MM.1S (cell line): ENCODE measurements around the gene PTPN2.

ENCODE experiments used
- DNase-seq: peaks from one replicate; pipeline ENCODE4 v3.0.0-alpha.2; 2015
- H2AFZ ChIP-seq: fragments of 300-600 bp; sonication (generic); 2 replicates; pipeline ENCODE4 v1.6.0; 2016; ENCODE audit warnings: antibody characterized with exemption, low read length
- H3F3A ChIP-seq: fragments of 300-600 bp; sonication (generic); 2 replicates; pipeline ENCODE4 v1.6.1; 2016; ENCODE audit warnings: mild to moderate bottlenecking, antibody characterized with exemption, low read length, moderate library complexity, mixed read lengths; ENCODE audit not compliant: insufficient read depth
- H3K27ac ChIP-seq: fragments of 300-600 bp; sonication (generic); 2 replicates; pipeline ENCODE4 v1.5.1; 2016; ENCODE audit warnings: mild to moderate bottlenecking, low read length
- H3K27me3 ChIP-seq: fragments of 300-600 bp; sonication (generic); replicated peaks from 2 replicates; pipeline ENCODE4 v1.6.0; 2016; ENCODE audit warnings: low read length; ENCODE audit not compliant: insufficient read depth
- H3K36me3 ChIP-seq: fragments of 300-600 bp; sonication (generic); replicated peaks from 2 replicates; pipeline ENCODE4 v1.6.1; 2016; ENCODE audit warnings: mild to moderate bottlenecking, low read length, mixed read lengths; ENCODE audit not compliant: insufficient read depth
- H3K4me1 ChIP-seq: fragments of 300-600 bp; sonication (generic); 2 replicates; pipeline ENCODE4 v1.6.1; 2016; ENCODE audit warnings: low read length, mixed read lengths
- H3K4me2 ChIP-seq: fragments of 300-600 bp; sonication (generic); 2 replicates; pipeline ENCODE4 v1.6.0; 2016; ENCODE audit warnings: low read depth, low read length
- H3K4me3 ChIP-seq: fragments of 300-600 bp; sonication (generic); 2 replicates; pipeline ENCODE4 v1.5.1; 2016; ENCODE audit warnings: low read length, mixed read lengths
- H3K79me2 ChIP-seq: fragments of 300-600 bp; sonication (generic); 2 replicates; pipeline ENCODE4 v1.6.1; 2016; ENCODE audit warnings: mixed run types, low read length, mixed read lengths
- H3K9ac ChIP-seq: fragments of 300-600 bp; sonication (generic); 2 replicates; pipeline ENCODE4 v1.6.1; 2016; ENCODE audit warnings: low read length, mixed read lengths
- H3K9me2 ChIP-seq: fragments of 300-600 bp; sonication (generic); replicated peaks from 2 replicates; pipeline ENCODE4 v1.6.1; 2016; ENCODE audit warnings: mild to moderate bottlenecking, low read length, mixed read lengths; ENCODE audit not compliant: insufficient read depth
- H3K9me3 ChIP-seq: fragments of 300-600 bp; sonication (generic); replicated peaks from 2 replicates; pipeline ENCODE4 v1.6.1; 2016; ENCODE audit warnings: mild to moderate bottlenecking, low read length, mixed read lengths; ENCODE audit not compliant: insufficient read depth
- H4K20me1 ChIP-seq: fragments of 300-600 bp; sonication (generic); 2 replicates; pipeline ENCODE4 v1.6.1; 2016; ENCODE audit warnings: mild to moderate bottlenecking, low read length, moderate library complexity, mixed read lengths; ENCODE audit not compliant: insufficient read depth
- EZH2 ChIP-seq: fragments of 300-600 bp; sonication (generic); optimal IDR thresholded peaks from 2 replicates; pipeline ENCODE3; 2017; ENCODE audit warnings: low read depth, mild to moderate bottlenecking, antibody characterized with exemption, low read length, mixed read lengths
- EZH2phosphoT487 ChIP-seq: fragments of 300-600 bp; sonication (generic); IDR thresholded peaks from 2 replicates; pipeline ENCODE4 v1.6.1; 2018; ENCODE audit warnings: antibody characterized with exemption, low read length
- TF ChIP-seq, protein P1 (sequence below): fragments of 300-600 bp; sonication (generic); IDR thresholded peaks from 2 replicates; pipeline ENCODE4 v1.5.1; 2016; ENCODE audit warnings: antibody characterized with exemption, low read length, mixed read lengths

PTPN2 gene

GRCh38 chr18:12782521-12782920 lies 101.5 kb downstream of the PTPN2 start:
- Histone ChIP-seq H3K79me2 (no peaks in the 10 kb centered on the region), H3K4me3 (no peak overlapping the region), H4K20me1 (no peaks in the 10 kb centered on the region), H3F3A (no peaks in the 10 kb centered on the region), H3K4me2 (no peak overlapping the region), H3K9me2 (no peaks in the 10 kb centered on the region), H3K9me3 (no peaks in the 10 kb centered on the region), H2AFZ (no peak overlapping the region), H3K9ac (no peak overlapping the region), H3K36me3 (no peaks in the 10 kb centered on the region), H3K27me3 (no peaks in the 10 kb centered on the region), H3K27ac (no peak overlapping the region), H3K4me1 (no peaks in the 10 kb centered on the region)
- TF ChIP-seq, protein P1, sequence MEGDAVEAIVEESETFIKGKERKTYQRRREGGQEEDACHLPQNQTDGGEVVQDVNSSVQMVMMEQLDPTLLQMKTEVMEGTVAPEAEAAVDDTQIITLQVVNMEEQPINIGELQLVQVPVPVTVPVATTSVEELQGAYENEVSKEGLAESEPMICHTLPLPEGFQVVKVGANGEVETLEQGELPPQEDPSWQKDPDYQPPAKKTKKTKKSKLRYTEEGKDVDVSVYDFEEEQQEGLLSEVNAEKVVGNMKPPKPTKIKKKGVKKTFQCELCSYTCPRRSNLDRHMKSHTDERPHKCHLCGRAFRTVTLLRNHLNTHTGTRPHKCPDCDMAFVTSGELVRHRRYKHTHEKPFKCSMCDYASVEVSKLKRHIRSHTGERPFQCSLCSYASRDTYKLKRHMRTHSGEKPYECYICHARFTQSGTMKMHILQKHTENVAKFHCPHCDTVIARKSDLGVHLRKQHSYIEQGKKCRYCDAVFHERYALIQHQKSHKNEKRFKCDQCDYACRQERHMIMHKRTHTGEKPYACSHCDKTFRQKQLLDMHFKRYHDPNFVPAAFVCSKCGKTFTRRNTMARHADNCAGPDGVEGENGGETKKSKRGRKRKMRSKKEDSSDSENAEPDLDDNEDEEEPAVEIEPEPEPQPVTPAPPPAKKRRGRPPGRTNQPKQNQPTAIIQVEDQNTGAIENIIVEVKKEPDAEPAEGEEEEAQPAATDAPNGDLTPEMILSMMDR: no peak
- TF ChIP-seq EZH2 (no peak), EZH2phosphoT487 (no peak)
- no peak for DNase-seq

DNA sequence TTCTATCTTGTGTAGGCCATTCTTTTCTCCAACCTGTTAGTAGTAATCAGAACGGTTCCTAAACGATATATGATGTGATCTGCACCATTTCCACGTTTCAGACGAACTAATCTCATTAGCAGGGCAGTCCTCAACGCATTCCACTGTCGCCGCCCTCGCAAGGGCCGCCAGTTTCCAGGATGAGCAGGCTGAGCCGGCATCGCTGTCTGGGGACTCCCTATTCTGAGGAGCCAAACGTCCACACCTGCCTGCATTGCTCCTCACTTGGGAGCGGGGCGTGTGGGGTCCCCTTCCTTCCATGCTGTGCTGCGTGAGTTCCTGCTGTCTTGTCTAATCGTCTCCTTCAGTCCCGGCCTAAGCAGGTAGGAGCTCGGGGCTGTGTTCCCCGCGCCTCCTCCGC lies 104.6 kb downstream of the PTPN2 start:
- DNase-seq: no peak
- Histone ChIP-seq H3K79me2 (no peaks in the 10 kb centered on the region), H3K4me2 (no peak overlapping the region), H3F3A (no peaks in the 10 kb centered on the region), H3K36me3 (no peaks in the 10 kb centered on the region), H3K9ac (no peak overlapping the region), H3K4me1 (no peaks in the 10 kb centered on the region), H3K27ac (no peak overlapping the region), H3K4me3 (no peak overlapping the region), H3K9me3 (no peaks in the 10 kb centered on the region), H2AFZ (no peak overlapping the region), H4K20me1 (no peaks in the 10 kb centered on the region), H3K9me2 (no peaks in the 10 kb centered on the region), H3K27me3 (no peaks in the 10 kb centered on the region)
- no peak for TF ChIP-seq EZH2phosphoT487
- TF ChIP-seq EZH2: no peak
- TF ChIP-seq, protein P1: no peak

GRCh38 chr18:12779043-12779442 lies 105.0 kb downstream of the PTPN2 start:
- no peaks in the 10 kb centered on the region for H3K4me1 ChIP-seq
- no peak overlapping the region for H3K9ac ChIP-seq
- no peak overlapping the region for H3K27ac ChIP-seq
- H3K9me3 ChIP-seq: no peaks in the 10 kb centered on the region
- TF ChIP-seq EZH2phosphoT487 (no peak), EZH2 (no peak)
- TF ChIP-seq, protein P1: no peak
- H3K9me2 ChIP-seq: no peaks in the 10 kb centered on the region
- no peaks in the 10 kb centered on the region for H3K27me3 ChIP-seq
- DNase-seq: no peak
- no peaks in the 10 kb centered on the region for H3F3A ChIP-seq
- no peak overlapping the region for H2AFZ ChIP-seq
- no peaks in the 10 kb centered on the region for H3K79me2 ChIP-seq
- no peaks in the 10 kb centered on the region for H3K36me3 ChIP-seq
- H3K4me3 ChIP-seq: no peak overlapping the region
- H3K4me2 ChIP-seq: no peak overlapping the region
- no peaks in the 10 kb centered on the region for H4K20me1 ChIP-seq
